GM18870 (cell line): ENCODE measurements around the gene SMIM14.
"Not testable (repeated sequence)": the region's sequence is repeated elsewhere in the genome, so short reads cannot be mapped to it uniquely, and the experiment has no call there.

Experiments used
- ATAC-seq: cut with Tn5 transposase; IDR thresholded peaks from one replicate; pipeline ENCODE4 v1.9.1; 2021; ENCODE audit warnings: moderate library complexity; ENCODE audit not compliant: unreplicated experiment

SMIM14 gene

GRCh38 chr4:39504538-39504937 lies 134.1 kb downstream of the SMIM14 start:
- ATAC-seq: no peak

DNA sequence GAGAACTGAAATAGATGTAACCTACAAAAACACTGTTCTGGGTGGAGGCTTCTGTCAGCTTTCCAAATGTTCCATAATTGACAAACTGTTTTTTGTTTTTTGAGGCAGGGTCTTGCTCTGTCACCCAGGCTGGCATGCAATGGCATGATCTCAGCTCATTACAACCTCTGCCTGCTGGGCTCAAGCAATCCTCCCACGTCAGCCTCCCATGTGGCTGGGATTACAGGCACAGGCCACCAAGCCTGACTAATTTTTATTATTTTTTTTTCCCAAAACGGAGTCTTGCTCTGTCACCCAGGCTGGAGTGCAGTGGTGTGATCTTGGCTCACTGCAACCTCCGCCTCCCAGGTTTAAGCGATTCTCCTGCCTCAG lies 136.0 kb downstream of the SMIM14 start:
- ATAC-seq: not testable (repeated sequence)

DNA sequence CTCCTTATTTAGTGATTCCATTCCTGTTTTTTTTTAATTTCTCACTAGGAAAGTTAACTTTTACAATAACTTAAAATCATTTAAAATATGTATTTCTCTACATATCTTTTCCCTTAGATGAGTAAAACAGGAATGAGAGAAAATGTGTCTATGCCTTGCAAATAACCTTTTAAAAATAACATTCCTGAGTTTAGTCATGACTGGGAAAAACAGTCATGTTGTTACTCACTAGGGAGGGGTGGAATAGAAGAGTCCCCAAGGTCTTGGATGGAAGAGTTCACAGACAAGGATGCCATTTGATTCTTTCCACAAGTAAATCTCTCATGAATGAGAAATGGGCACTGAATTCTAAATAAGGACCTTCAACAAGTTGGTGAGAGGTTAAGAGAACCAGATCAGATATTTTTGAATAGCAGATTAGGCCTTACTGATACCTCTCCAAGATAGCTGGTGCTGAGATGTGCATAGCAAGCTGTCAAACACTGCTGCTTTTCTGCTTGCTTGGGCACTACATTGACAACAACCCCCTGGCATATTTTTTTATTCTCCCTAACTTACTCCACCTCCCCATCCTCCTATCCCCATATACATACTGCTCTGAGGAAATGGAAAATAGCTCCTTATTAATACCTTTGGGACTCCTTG lies 136.5 kb downstream of the SMIM14 start:
- ATAC-seq: no peak

GRCh38 chr4:39498727-39499020 lies 140.0 kb downstream of the SMIM14 start:
- no peak for ATAC-seq

DNA sequence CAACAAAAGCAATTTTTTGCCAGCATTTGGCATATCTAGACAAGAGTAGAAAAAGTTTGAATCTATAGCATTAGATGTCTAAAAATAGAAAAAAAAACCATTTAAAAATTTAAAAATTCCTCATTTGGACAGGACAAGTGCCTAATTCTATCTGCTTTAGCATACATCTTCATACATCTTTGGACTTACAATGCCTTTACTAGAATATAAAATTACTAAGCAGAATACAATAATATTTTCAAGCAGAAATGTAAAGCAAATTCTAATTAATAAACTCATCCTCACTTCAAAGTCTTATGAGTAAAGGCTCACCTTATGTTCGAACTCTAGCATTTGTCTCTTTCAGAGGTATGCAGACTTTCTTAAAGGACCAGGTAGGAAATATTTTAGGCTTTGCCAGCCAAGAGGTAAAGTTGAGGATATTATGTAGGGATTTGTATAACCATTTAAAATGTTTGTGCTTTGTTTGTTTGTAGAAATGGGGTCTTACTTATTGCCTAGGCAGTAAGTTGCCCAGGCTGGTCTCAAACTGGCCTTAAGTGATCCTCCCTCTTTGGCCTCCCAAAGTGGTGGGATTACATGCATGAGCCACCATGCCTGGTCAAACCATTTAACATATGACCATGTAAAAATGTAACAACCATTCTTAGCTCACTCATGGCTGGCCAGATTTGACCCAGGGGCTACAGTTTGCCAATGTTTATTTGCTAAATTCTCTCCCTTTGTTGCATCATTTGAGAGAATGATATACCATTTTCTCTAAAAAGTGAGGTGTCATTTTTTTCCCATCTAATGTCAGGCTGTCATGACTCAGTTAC lies 140.5 kb downstream of the SMIM14 start:
- ATAC-seq: no peak
